Stomach smooth muscle (tissue), 2 donors: ENCODE results near the gene SUMF2.
"Not testable (repeated sequence)": the region's sequence is repeated elsewhere in the genome, so short reads cannot be mapped to it uniquely, and the experiment has no call there.

ENCODE experiments used
- H3K27ac ChIP-seq: one replicate; pipeline ENCODE4 v1.7.0; 2013; ENCODE audit warnings: mild to moderate bottlenecking, low read length, inconsistent platforms
- H3K27me3 ChIP-seq, 2 donors: one replicate each; pipeline ENCODE4 v1.7.0; 2013; ENCODE audit warnings: low read length in 2 of 2; ENCODE audit not compliant: insufficient read depth in 2 of 2, control insufficient read depth in 1 of 2
- H3K36me3 ChIP-seq, 2 donors: one replicate each; pipeline ENCODE4 v1.7.0; 2013; ENCODE audit warnings: low read length in 2 of 2; ENCODE audit not compliant: control insufficient read depth in 2 of 2, insufficient read depth in 2 of 2
- H3K4me1 ChIP-seq: one replicate; pipeline ENCODE4 v1.7.0; 2013; ENCODE audit warnings: low read length; ENCODE audit not compliant: control insufficient read depth, insufficient read depth
- H3K4me3 ChIP-seq, 2 donors: one replicate each; pipeline ENCODE4 v1.7.0; 2013; ENCODE audit warnings: low read length in 2 of 2
- H3K9ac ChIP-seq, 2 donors: one replicate each; pipeline ENCODE4 v1.7.0; 2013; ENCODE audit warnings: low read length in 2 of 2, mild to moderate bottlenecking in 1 of 2
- H3K9me3 ChIP-seq, 2 donors: one replicate each; pipeline ENCODE4 v1.7.0; 2013; ENCODE audit warnings: low read length in 2 of 2; ENCODE audit not compliant: control insufficient read depth in 2 of 2
- donor health status: healthy.
- donor health status: Pancreatic carcinoma.

The SUMF2 gene

DNA sequence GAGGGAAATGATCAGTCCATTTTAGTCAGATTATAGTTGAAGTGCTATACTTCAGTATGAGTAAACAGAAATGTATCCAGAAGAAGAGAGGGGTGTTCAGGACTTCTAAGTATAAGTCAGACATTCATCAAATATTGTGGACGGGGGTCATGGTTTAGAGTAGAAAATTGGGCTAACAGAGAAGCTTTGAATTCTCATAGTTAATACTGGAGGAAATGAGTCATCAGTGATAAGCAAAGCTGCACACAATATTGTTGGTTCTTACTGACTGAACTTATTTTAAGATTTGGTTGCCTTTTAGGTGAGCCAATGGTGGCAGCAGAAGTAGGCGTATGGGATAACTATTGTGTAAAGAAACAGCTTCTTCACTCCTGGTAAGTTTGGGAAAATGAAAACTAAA lies 1.7 kb upstream of the SUMF2 start:
- H3K4me3 ChIP-seq, result no peak overlapping the region
- peaks cover 5% of the 10 kb centered on the region for H3K4me1 ChIP-seq
- H3K9me3 ChIP-seq, result no peaks in the 10 kb centered on the region
- no peak overlapping the region for H3K9ac ChIP-seq
- H3K36me3 ChIP-seq, result peaks cover 25 to 49% of the 10 kb centered on the region in 2 donors
- no peaks in the 10 kb centered on the region for H3K27me3 ChIP-seq
- H3K27ac ChIP-seq, result no peak overlapping the region

DNA sequence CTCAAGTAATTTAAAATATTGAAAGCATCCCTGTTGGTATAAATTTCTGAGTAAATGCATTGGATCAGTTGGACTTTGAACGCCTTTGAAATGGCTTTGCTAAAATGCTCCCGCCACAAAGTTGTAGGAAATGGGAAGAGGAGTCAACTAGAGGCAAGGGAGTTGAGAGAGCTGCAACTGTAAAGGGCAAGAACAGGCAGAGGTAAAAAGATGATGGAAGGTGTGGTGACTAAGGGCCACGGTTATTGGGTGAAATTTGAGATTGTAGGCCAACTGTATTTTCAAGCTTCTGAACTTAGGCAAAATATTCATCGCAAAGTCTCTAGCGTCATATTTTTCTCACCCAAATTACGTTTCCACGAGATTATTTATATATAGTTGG lies 595 bp upstream of the SUMF2 start:
- peaks cover 5% of the 10 kb centered on the region for H3K4me1 ChIP-seq
- H3K4me3 ChIP-seq, result peak overlapping the region; percentile 88 to 94
- H3K9ac ChIP-seq, result peak overlapping the region; percentile 72 to 85
- H3K27ac ChIP-seq, result peak overlapping the region; percentile 90
- no peaks in the 10 kb centered on the region for H3K27me3 ChIP-seq
- peaks cover 19 to 41% of the 10 kb centered on the region in 2 donors for H3K36me3 ChIP-seq
- H3K9me3 ChIP-seq, result no peaks in the 10 kb centered on the region

DNA sequence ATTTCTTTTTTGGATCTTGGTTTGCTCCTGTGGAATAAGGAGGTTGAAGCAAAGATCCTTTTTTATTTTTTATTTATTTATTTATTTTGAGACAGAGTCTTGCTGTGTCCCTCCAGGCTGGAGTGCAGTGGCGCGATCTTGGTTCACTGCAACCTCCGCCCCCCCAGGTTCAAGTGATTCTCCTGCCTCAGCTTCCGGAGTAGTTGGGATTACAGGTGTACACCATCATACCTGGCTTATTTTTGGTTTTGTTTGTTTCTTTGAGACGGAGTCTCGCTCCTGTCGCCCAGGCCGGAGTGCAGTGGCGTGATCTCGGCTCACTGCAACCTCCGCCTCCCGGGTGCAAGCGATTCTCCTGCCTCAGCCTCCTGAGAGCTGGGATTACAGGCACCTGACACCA lies 2.3 kb downstream of the SUMF2 start:
- H3K4me3 ChIP-seq, H3K9me3 ChIP-seq, H3K27ac ChIP-seq, H3K9ac ChIP-seq, H3K27me3 ChIP-seq, H3K4me1 ChIP-seq: not testable (repeated sequence)
- peaks cover 11 to 22% of the 10 kb centered on the region in 2 donors for H3K36me3 ChIP-seq

DNA sequence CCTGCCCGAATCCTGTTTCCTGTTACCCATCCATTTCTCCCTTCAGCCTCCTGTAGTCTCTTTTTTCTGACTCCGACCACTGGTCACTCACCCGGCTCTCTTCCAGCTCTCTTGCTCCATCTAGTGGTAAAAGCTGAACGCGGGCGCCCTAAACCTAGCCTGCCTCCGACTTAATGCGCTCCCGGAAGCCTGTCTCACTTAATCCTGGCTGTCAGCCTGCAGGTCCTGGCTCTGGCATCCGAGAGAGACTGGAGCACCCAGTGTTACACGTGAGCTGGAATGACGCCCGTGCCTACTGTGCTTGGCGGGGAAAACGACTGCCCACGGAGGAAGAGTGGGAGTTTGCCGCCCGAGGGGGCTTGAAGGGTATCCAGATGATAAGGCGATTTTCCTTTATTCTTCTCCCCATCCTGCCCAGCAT lies 10.3 kb downstream of the SUMF2 start:
- peak overlapping the region; percentile 36 to 44 for H3K9ac ChIP-seq
- H3K36me3 ChIP-seq, result peaks cover 8 to 17% of the 10 kb centered on the region in 2 donors
- H3K27ac ChIP-seq, result no peak overlapping the region
- H3K4me3 ChIP-seq, result no peak overlapping the region
- H3K9me3 ChIP-seq, result no peaks in the 10 kb centered on the region
- peaks cover 16% of the 10 kb centered on the region for H3K4me1 ChIP-seq
- no peaks in the 10 kb centered on the region for H3K27me3 ChIP-seq

DNA sequence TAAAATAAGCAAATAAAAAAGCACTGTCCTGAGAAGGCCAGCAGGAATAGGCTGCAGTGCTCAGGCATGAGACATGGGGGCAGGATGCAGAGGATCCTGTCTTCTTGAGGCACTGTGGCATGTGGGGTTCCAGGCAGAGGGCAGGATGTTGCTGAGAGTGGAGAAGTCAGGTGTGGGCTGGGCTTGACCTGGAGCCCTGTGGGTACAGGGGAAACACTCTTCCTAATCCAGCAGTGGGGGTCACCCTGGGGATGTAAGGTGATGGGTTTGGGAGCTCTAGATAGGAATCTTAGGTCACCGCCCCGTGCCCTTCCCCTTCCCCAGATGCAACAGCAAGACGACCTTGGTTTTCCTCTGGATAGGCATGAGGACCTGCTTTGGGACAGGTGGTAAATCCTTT lies 13.6 kb downstream of the SUMF2 start:
- Histone ChIP-seq H3K27me3 (no peaks in the 10 kb centered on the region), H3K4me3 (no peak overlapping the region), H3K9me3 (no peaks in the 10 kb centered on the region), H3K9ac (peak overlapping the region in 1 of 2 donors; percentile 17), H3K27ac (peak overlapping the region; percentile 94), H3K4me1 (peaks cover 30% of the 10 kb centered on the region), H3K36me3 (peaks cover 8 to 18% of the 10 kb centered on the region in 2 donors)

DNA sequence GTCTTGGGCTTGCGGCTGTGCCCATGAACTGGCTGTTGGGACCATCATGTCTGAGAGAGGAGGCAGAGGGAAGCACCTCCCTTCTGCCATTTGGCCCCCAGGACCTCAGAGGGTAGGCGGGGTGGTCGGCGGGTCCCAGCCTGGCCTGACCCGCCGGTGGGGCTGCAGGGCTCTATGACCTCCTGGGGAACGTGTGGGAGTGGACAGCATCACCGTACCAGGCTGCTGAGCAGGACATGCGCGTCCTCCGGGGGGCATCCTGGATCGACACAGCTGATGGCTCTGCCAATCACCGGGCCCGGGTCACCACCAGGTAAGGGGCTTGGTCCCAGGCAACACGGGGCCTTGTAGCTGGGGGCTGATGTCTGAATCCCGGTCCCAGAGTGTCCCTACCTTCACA lies 14.1 kb downstream of the SUMF2 start:
- H3K27ac ChIP-seq, result peak overlapping the region; percentile 94
- H3K36me3 ChIP-seq, result peaks cover 8 to 18% of the 10 kb centered on the region in 2 donors
- H3K27me3 ChIP-seq, result no peaks in the 10 kb centered on the region
- H3K9me3 ChIP-seq, result no peaks in the 10 kb centered on the region
- no peak overlapping the region for H3K4me3 ChIP-seq
- no peak overlapping the region for H3K9ac ChIP-seq
- H3K4me1 ChIP-seq, result peaks cover 33% of the 10 kb centered on the region

DNA sequence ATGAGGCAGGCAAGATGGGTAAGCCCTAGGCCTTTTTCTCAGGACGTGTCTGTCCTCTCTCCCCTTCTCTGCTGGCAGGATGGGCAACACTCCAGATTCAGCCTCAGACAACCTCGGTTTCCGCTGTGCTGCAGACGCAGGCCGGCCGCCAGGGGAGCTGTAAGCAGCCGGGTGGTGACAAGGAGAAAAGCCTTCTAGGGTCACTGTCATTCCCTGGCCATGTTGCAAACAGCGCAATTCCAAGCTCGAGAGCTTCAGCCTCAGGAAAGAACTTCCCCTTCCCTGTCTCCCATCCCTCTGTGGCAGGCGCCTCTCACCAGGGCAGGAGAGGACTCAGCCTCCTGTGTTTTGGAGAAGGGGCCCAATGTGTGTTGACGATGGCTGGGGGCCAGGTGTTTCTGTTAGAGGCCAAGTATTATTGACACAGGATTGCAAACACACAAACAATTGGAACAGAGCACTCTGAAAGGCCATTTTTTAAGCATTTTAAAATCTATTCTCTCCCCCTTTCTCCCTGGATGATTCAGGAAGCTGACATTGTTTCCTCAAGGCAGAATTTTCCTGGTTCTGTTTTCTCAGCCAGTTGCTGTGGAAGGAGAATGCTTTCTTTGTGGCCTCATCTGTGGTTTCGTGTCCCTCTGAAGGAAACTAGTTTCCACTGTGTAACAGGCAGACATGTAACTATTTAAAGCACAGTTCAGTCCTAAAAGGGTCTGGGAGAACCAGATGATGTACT lies 15.5 kb downstream of the SUMF2 start:
- peak overlapping the region; percentile 50 to 64 for H3K9ac ChIP-seq
- no peaks in the 10 kb centered on the region for H3K27me3 ChIP-seq
- peaks cover 38% of the 10 kb centered on the region for H3K4me1 ChIP-seq
- peaks cover 8 to 18% of the 10 kb centered on the region in 2 donors for H3K36me3 ChIP-seq
- peak overlapping the region in 1 of 2 donors; percentile 44 for H3K4me3 ChIP-seq
- no peaks in the 10 kb centered on the region for H3K9me3 ChIP-seq
- peak overlapping the region; percentile 94 for H3K27ac ChIP-seq

DNA sequence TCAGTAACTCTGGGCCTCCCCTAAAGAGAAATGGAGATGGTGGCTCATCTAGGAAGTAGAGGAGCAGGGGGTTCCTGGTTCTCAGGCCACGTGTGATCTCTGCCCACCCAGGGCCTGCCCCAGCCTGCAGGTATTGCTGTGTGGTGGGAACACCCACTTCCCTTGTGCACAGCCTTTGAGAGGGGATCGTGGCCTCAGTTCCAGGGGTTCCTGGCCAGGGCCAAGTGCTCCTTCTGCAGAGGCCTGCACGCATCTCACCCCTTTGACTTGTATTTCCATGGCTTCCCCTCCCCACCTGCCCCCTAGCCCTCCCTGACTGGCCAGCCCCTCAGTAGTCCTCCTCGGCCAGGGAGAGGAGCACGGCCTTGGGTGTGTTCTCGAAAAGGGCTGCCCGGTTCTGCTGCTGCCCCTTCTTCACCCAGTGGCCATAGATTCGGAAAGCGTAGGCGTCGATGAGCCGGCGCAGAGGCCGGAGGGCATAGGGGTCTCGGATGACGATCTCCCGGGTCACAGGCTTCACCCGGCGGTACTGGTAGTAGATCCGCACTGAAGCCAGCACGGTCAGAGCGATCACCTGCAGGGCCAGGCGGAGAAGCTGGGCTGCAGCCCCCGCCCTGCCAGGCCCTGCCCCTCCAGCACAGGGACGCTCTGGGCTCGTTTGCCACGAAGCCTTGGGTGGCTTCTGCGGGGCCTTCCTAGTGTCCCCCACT lies 16.8 kb downstream of the SUMF2 start:
- H3K27ac ChIP-seq, result peak overlapping the region; percentile 94
- H3K4me3 ChIP-seq, H3K9me3 ChIP-seq, H3K9ac ChIP-seq, H3K27me3 ChIP-seq: not testable (repeated sequence)
- H3K36me3 ChIP-seq, result peaks cover 8 to 18% of the 10 kb centered on the region in 2 donors
- peaks cover 35% of the 10 kb centered on the region for H3K4me1 ChIP-seq

DNA sequence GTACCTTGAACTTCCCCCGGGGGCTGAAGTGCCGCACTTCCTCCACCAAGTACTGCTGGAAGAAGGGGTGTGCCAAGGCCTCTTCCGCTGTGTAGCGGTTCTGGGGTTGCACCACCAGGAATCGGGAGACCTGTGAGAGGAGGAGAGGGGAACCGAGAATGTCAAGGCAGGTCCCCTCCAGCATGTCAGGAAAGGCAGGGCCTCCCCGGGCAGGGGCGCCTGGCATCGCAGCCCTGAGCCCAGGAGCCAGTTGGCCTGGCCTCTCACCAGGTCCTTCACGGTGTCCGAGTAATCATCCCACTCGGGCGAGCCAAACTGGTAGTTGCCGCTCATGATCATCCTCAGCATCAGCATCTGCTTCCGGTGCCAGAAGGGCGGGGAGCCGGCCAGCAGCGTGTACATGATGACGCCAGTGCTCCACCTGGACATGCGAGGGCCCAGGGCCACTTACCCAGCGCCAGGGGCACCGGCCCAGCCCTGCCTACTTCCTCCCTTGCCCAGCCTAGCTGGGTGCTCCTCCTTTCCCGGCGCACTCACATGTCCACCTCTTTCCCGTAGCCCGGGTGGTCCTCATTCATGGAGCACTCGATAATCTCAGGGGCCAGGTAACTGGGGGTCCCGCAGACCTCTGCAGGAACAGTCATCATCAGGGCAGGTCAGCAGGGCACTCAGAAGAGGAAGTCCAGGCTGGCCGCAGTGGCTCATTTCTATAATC lies 17.7 kb downstream of the SUMF2 start:
- Histone ChIP-seq H3K9me3 (no peaks in the 10 kb centered on the region), H3K4me1 (peaks cover 35% of the 10 kb centered on the region), H3K36me3 (peaks cover 11 to 13% of the 10 kb centered on the region in 2 donors), H3K4me3 (no peak overlapping the region), H3K9ac (no peak overlapping the region), H3K27me3 (no peaks in the 10 kb centered on the region), H3K27ac (no peak overlapping the region)

DNA sequence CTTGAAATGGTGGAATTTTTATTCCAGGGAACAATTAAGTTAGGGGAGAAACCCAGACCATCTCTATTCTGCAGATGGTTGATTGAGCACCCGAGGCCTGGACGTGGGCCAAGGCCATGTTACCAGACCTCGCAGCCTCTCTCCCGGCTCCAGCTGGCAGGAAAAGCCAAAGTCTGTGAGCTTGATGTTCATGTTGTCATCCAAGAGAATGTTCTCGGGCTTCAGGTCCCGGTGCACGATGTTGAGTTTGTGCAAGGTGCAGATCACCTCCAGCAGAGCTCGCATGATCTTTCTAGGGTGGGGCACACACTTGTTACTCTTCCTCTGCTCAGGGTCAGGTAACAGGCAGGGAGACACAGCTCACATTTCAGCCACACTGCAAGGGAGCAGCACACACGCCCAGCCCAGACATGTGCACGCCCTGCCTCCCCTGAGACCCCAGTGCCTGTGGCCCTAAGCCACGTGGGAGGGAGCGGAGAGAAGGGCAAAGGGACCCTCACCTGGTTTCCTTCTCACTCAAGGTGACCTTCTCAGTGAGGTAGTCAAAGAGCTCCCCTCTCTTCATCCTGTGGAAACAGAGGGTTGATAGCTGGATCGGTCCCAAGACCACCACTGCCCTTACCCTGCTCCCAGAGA lies 19.2 kb downstream of the SUMF2 start:
- Histone ChIP-seq H3K4me3 (peak overlapping the region in 1 of 2 donors; percentile 15), H3K9me3 (no peaks in the 10 kb centered on the region), H3K27me3 (no peaks in the 10 kb centered on the region), H3K36me3 (peaks cover 11 to 14% of the 10 kb centered on the region in 2 donors), H3K4me1 (peaks cover 34% of the 10 kb centered on the region), H3K27ac (peak overlapping the region; percentile 55), H3K9ac (peak overlapping the region in 1 of 2 donors; percentile 13)
